ENCODE data around the gene PCSK4. TPM values are rescaled to one million over a fixed set of nuclear protein-coding genes. Genes with fewer than 3 reads are reported as not detected.

The PCSK4 gene
- total and polyA plus RNA-seq, 10 of the 15 experiments (the other 5 are each of a cell fraction or from before 2014, with no cell fraction given) = 0.27 to 0.99 (median 0.40) TPM; not detected in 3

- TF ChIP-seq IRF4 (IDR thresholded peaks at IDR 0.05; ENCODE audit: low read depth, low read length) = no peak
- no peak for TF ChIP-seq RCOR1 (conservative IDR thresholded peaks at IDR 0.05; ENCODE audit: low read depth, low read length)
- TF ChIP-seq RELB (IDR thresholded peaks at IDR 0.05; ENCODE audit: low read depth) = no peak
- TF ChIP-seq ELK1 (IDR thresholded peaks at IDR 0.05; ENCODE audit: low read depth, low read length) = no peak
- no peak for TF ChIP-seq E2F8 (IDR thresholded peaks at IDR 0.05; ENCODE audit: low read depth, partially characterized antibody)
- no peak for TF ChIP-seq RFX5 (IDR thresholded peaks at IDR 0.05; ENCODE audit: low read depth, low read length)
- TF ChIP-seq NFIC (IDR thresholded peaks at IDR 0.05; ENCODE audit: low read depth, low read length) = no peak
- TF ChIP-seq CBX3 (IDR thresholded peaks at IDR 0.05; ENCODE audit: borderline replicate concordance, low read depth) = no peak
- TF ChIP-seq KLF5 (IDR thresholded peaks at IDR 0.05; ENCODE audit: partially characterized antibody) = no peak
Observed at GRCh38 chr19:1452802-1453524, 37.2 kb downstream of the PCSK4 start (continued).

Data from GM12878 (cell line).